GM23338 (cell line): Measurements from ENCODE around the gene GRM4. TPM values are rescaled to one million over a fixed set of nuclear protein-coding genes. Genes with fewer than 3 reads are reported as not detected.

Source experiments
- ATAC-seq: fragments of 200-7000 bp; cut with Tn5 transposase; 3 replicates; pipeline ENCODE4 v1.9.1; 2020
- DNase-seq: peaks from one replicate; pipeline ENCODE4 v3.0.0-alpha.2; 2015; ENCODE audit warnings: low spot score
- H2AFZ ChIP-seq: fragments of 200-600 bp; sonication (generic); 2 replicates; pipeline ENCODE4 v1.8.0; 2016; ENCODE audit warnings: antibody characterized with exemption, mild to moderate bottlenecking, moderate library complexity
- H3F3A ChIP-seq: fragments of 200-600 bp; sonication (generic); replicated peaks from 2 replicates; pipeline ENCODE4 v1.8.0; 2017; ENCODE audit warnings: antibody characterized with exemption, mixed run types, low read depth
- H3K27ac ChIP-seq: fragments of 200-600 bp; sonication (generic); 2 replicates; pipeline ENCODE4 v1.6.1; 2016; ENCODE audit warnings: low read depth
- H3K27me3 ChIP-seq: fragments of 200-600 bp; sonication (generic); 2 replicates; pipeline ENCODE4 v1.8.0; 2016; ENCODE audit warnings: mild to moderate bottlenecking, mixed run types, moderate library complexity; ENCODE audit not compliant: insufficient read depth
- H3K36me3 ChIP-seq: fragments of 200-600 bp; sonication (generic); 2 replicates; pipeline ENCODE4 v1.8.0; 2016; ENCODE audit warnings: mild to moderate bottlenecking; ENCODE audit not compliant: insufficient read depth
- H3K4me1 ChIP-seq: fragments of 200-600 bp; sonication (generic); 2 replicates; pipeline ENCODE4 v1.8.0; 2016; ENCODE audit warnings: mild to moderate bottlenecking, moderate library complexity; ENCODE audit not compliant: insufficient read depth
- H3K4me2 ChIP-seq: fragments of 200-600 bp; sonication (generic); 2 replicates; pipeline ENCODE4 v1.7.1; 2017; ENCODE audit warnings: mixed run types
- H3K4me3 ChIP-seq: fragments of 200-600 bp; sonication (generic); 2 replicates; pipeline ENCODE4 v1.6.1; 2016; ENCODE audit warnings: mixed run types
- H3K79me2 ChIP-seq: fragments of 200-600 bp; sonication (generic); replicated peaks from 2 replicates; pipeline ENCODE4 v1.8.0; 2017; ENCODE audit warnings: mild to moderate bottlenecking; ENCODE audit not compliant: insufficient read depth
- H3K9me2 ChIP-seq: fragments of 200-600 bp; sonication (generic); 2 replicates; pipeline ENCODE4 v1.8.0; 2017; ENCODE audit not compliant: insufficient read depth
- H4K20me1 ChIP-seq: fragments of 200-600 bp; sonication (generic); replicated peaks from 2 replicates; pipeline ENCODE4 v1.8.0; 2017; ENCODE audit warnings: mild to moderate bottlenecking; ENCODE audit not compliant: insufficient read depth
- H3K27ac Mint-ChIP-seq: 2 replicates; pipeline ENCODE4 v1.8.0; 2020; ENCODE audit warnings: inconsistent platforms, mild to moderate bottlenecking, moderate library complexity, mixed read lengths
- H3K27me3 Mint-ChIP-seq: 3 replicates; pipeline ENCODE4 v1.8.0; 2022; ENCODE audit warnings: low read depth, mild to moderate bottlenecking, moderate library complexity, mixed read lengths, inconsistent platforms; ENCODE audit not compliant: insufficient read depth, poor library complexity
- H3K36me3 Mint-ChIP-seq: 3 replicates; pipeline ENCODE4 v1.8.0; 2021; ENCODE audit warnings: low read depth, mild to moderate bottlenecking, inconsistent platforms, moderate library complexity, mixed read lengths
- H3K4me1 Mint-ChIP-seq: 3 replicates; pipeline ENCODE4 v1.8.0; 2020; ENCODE audit warnings: mild to moderate bottlenecking, inconsistent platforms, mixed read lengths
- H3K4me3 Mint-ChIP-seq: 3 replicates; pipeline ENCODE4 v1.8.0; 2021; ENCODE audit warnings: moderate library complexity, mild to moderate bottlenecking, inconsistent platforms, mixed read lengths
- H3K9me3 Mint-ChIP-seq: 3 replicates; pipeline ENCODE4 v1.8.0; 2020; ENCODE audit warnings: moderate library complexity, mild to moderate bottlenecking, inconsistent platforms, mixed read lengths
- CREB1 ChIP-seq: fragments of 250-450 bp; sonication (Bioruptor Pico); IDR thresholded peaks from 2 replicates; pipeline ENCODE4 v1.5.0; 2020; ENCODE audit warnings: low read depth, mild to moderate bottlenecking, moderate library complexity
- ETS1 ChIP-seq: IDR thresholded peaks from 2 replicates; pipeline ENCODE4 v1.6.1; 2016; ENCODE audit warnings: antibody characterized with exemption
- EZH2 ChIP-seq: fragments of 200-600 bp; sonication (generic); IDR thresholded peaks from one replicate; pipeline ENCODE4 v1.8.0; 2017; ENCODE audit warnings: antibody characterized with exemption, mild to moderate bottlenecking, low read depth; ENCODE audit not compliant: unreplicated experiment
- EZH2phosphoT487 ChIP-seq: fragments of 200-600 bp; sonication (generic); IDR thresholded peaks from one replicate; pipeline ENCODE4 v1.8.1; 2018; ENCODE audit warnings: antibody characterized with exemption; ENCODE audit not compliant: unreplicated experiment
- JUNB ChIP-seq: IDR thresholded peaks from one replicate; pipeline ENCODE4 v1.6.1; 2016; ENCODE audit warnings: antibody characterized with exemption; ENCODE audit not compliant: unreplicated experiment
- NANOG ChIP-seq: IDR thresholded peaks from 2 replicates; pipeline ENCODE4 v1.6.1; 2016; ENCODE audit warnings: antibody characterized with exemption, borderline replicate concordance
- STAT1 ChIP-seq: IDR thresholded peaks from one replicate; pipeline ENCODE4 v1.6.1; 2016; ENCODE audit warnings: antibody characterized with exemption; ENCODE audit not compliant: unreplicated experiment
- ZNF114 ChIP-seq: fragments of 250-450 bp; sonication (Bioruptor Pico); IDR thresholded peaks from 2 replicates; pipeline ENCODE4 v1.5.0; 2020; ENCODE audit warnings: mild to moderate bottlenecking, moderate library complexity
- ZNF331 ChIP-seq: fragments of 250-450 bp; sonication (Bioruptor Pico); IDR thresholded peaks from 2 replicates; pipeline ENCODE4 v1.5.0; 2020; ENCODE audit warnings: low read depth, mild to moderate bottlenecking, moderate library complexity
- polyA plus RNA-seq: library from polyadenylated mRNA; unstranded; fragments of >200 nt; fragmentation: Nextera tagmentation; extraction: Ambion mirVana; gene quantifications from 2 replicates; pipeline ENCODE4 v1.2.1, GENCODE V29; 2016
- total RNA-seq: library from RNA; depleted of rRNA; stranded (reverse); fragments of >200 nt; shearing (Covaris generic); gene quantifications from 2 replicates; pipeline ENCODE4 v1.2.3, GENCODE V29; 2014
- TF ChIP-seq, protein P1 (sequence below): fragments of 250-450 bp; sonication (Bioruptor Pico); IDR thresholded peaks from 2 replicates; pipeline ENCODE4 v1.5.0; 2020; ENCODE audit warnings: mild to moderate bottlenecking, moderate library complexity

GRM4 gene
- total and polyA plus RNA-seq, 2 experiments from 2014 or later, result 7.0 to 30.6 TPM

GRCh38 chr6:34018026-34018425 is 127.9 kb downstream of the GRM4 start:
- Histone ChIP-seq H3F3A (no peaks in the 10 kb centered on the region), H3K27me3 (peaks cover 31% of the 10 kb centered on the region), H3K27ac (no peak overlapping the region), H3K4me2 (no peak overlapping the region), H3K4me3 (no peak overlapping the region), H2AFZ (no peak overlapping the region), H3K9me2 (no peaks in the 10 kb centered on the region), H3K79me2 (no peaks in the 10 kb centered on the region), H3K4me1 (no peaks in the 10 kb centered on the region; the same call in 1 of the 2 replicates), H4K20me1 (no peaks in the 10 kb centered on the region), H3K36me3 (no peaks in the 10 kb centered on the region; the same call in 1 of the 2 replicates)
- H3K36me3 Mint-ChIP-seq, result peaks cover 16% of the 10 kb centered on the region
- H3K27me3 Mint-ChIP-seq, result peaks cover 20% of the 10 kb centered on the region
- TF ChIP-seq ETS1 (no peak), STAT1 (no peak), ZNF331 (CRISPR knock-in tag) (no peak), JUNB (no peak), EZH2phosphoT487 (no peak), EZH2 (no peak), CREB1 (CRISPR knock-in tag) (no peak)
- H3K9me3 Mint-ChIP-seq, result peaks cover 16% of the 10 kb centered on the region
- peaks cover 13% of the 10 kb centered on the region for H3K4me1 Mint-ChIP-seq
- ATAC-seq (no peak), DNase-seq (no peak)
- no peak overlapping the region for H3K4me3 Mint-ChIP-seq
- no peak overlapping the region for H3K27ac Mint-ChIP-seq

DNA sequence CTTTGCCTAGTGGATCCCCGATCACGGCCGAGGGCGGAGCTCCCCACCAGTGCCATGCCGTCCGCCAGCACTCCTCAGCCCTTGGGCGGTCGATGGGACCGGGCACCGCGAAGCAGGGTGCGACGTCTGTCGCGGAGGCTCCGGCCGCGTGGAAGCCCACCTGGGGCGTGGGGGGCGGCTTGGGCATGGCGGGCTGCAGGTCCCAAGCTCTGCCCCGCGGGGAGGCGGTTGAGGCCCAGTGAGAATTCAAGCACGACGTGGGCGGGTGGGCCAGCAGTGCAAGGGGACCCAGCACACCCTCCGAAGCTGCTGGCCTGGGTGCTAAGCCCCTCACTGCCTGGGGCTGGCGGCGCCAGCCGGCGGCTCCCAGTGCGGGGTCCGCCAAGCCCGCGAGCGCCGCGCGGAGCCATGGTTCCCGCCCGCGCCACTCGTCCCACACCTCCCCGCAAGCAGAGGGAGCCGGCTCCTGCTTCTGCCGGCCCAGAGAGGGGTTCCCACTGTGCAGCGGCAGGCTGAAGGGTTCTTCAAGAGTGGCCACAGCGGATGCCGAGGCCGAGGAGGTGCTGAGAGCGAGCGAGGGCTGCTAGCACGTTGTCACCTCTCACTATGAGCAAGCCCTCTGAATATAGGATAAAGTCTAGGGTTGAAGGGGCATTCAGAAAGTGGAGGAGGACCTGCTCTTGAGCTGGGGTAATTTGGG is 128.6 kb downstream of the GRM4 start:
- Histone ChIP-seq H3K27ac (no peak overlapping the region), H3F3A (no peaks in the 10 kb centered on the region), H3K27me3 (peaks cover 38% of the 10 kb centered on the region), H3K36me3 (no peaks in the 10 kb centered on the region; the same call in 1 of the 2 replicates), H3K79me2 (no peaks in the 10 kb centered on the region), H3K4me1 (no peaks in the 10 kb centered on the region; the same call in 1 of the 2 replicates), H2AFZ (no peak overlapping the region), H3K4me3 (no peak overlapping the region), H4K20me1 (no peaks in the 10 kb centered on the region), H3K9me2 (no peaks in the 10 kb centered on the region), H3K4me2 (no peak overlapping the region)
- ATAC-seq, result no peak
- Mint-ChIP-seq H3K4me3 (no peak overlapping the region), H3K4me1 (peaks cover 13% of the 10 kb centered on the region), H3K9me3 (peaks cover 16% of the 10 kb centered on the region), H3K27me3 (peaks cover 20% of the 10 kb centered on the region), H3K36me3 (peaks cover 16% of the 10 kb centered on the region), H3K27ac (no peak overlapping the region)
- DNase-seq, result no peak
- TF ChIP-seq, protein P1, sequence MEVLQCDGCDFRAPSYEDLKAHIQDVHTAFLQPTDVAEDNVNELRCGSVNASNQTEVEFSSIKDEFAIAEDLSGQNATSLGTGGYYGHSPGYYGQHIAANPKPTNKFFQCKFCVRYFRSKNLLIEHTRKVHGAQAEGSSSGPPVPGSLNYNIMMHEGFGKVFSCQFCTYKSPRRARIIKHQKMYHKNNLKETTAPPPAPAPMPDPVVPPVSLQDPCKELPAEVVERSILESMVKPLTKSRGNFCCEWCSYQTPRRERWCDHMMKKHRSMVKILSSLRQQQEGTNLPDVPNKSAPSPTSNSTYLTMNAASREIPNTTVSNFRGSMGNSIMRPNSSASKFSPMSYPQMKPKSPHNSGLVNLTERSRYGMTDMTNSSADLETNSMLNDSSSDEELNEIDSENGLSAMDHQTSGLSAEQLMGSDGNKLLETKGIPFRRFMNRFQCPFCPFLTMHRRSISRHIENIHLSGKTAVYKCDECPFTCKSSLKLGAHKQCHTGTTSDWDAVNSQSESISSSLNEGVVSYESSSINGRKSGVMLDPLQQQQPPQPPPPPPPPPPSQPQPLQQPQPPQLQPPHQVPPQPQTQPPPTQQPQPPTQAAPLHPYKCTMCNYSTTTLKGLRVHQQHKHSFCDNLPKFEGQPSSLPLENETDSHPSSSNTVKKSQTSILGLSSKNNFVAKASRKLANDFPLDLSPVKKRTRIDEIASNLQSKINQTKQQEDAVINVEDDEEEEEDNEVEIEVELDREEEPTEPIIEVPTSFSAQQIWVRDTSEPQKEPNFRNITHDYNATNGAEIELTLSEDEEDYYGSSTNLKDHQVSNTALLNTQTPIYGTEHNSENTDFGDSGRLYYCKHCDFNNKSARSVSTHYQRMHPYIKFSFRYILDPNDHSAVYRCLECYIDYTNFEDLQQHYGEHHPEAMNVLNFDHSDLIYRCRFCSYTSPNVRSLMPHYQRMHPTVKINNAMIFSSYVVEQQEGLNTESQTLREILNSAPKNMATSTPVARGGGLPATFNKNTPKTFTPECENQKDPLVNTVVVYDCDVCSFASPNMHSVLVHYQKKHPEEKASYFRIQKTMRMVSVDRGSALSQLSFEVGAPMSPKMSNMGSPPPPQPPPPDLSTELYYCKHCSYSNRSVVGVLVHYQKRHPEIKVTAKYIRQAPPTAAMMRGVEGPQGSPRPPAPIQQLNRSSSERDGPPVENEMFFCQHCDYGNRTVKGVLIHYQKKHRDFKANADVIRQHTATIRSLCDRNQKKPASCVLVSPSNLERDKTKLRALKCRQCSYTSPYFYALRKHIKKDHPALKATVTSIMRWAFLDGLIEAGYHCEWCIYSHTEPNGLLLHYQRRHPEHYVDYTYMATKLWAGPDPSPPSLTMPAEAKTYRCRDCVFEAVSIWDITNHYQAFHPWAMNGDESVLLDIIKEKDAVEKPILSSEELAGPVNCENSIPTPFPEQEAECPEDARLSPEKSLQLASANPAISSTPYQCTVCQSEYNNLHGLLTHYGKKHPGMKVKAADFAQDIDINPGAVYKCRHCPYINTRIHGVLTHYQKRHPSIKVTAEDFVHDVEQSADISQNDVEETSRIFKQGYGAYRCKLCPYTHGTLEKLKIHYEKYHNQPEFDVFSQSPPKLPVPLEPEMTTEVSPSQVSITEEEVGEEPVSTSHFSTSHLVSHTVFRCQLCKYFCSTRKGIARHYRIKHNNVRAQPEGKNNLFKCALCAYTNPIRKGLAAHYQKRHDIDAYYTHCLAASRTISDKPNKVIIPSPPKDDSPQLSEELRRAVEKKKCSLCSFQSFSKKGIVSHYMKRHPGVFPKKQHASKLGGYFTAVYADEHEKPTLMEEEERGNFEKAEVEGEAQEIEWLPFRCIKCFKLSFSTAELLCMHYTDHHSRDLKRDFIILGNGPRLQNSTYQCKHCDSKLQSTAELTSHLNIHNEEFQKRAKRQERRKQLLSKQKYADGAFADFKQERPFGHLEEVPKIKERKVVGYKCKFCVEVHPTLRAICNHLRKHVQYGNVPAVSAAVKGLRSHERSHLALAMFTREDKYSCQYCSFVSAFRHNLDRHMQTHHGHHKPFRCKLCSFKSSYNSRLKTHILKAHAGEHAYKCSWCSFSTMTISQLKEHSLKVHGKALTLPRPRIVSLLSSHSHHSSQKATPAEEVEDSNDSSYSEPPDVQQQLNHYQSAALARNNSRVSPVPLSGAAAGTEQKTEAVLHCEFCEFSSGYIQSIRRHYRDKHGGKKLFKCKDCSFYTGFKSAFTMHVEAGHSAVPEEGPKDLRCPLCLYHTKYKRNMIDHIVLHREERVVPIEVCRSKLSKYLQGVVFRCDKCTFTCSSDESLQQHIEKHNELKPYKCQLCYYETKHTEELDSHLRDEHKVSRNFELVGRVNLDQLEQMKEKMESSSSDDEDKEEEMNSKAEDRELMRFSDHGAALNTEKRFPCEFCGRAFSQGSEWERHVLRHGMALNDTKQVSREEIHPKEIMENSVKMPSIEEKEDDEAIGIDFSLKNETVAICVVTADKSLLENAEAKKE, result no peak
- TF ChIP-seq NANOG (no peak), ZNF114 (CRISPR knock-in tag) (no peak), ZNF331 (CRISPR knock-in tag) (no peak), STAT1 (no peak), JUNB (no peak), EZH2 (no peak), CREB1 (CRISPR knock-in tag) (no peak)
